COLO668 (cell line): ENCODE measurements around the gene SLC25A18.

ENCODE experiments used
- DNase-seq: peaks from one replicate; lab custom pipeline; 2025; ENCODE audit not compliant: unreplicated experiment; lab: John Stamatoyannopoulos, UW

SLC25A18 gene

GRCh38 chr22:17569971-17570511 is 6.7 kb downstream of the SLC25A18 start:
- no peak for DNase-seq

- DNase-seq, result no peak
Observed at GRCh38 chr22:17570851-17571631, 7.7 kb downstream of the SLC25A18 start.

GRCh38 chr22:17575151-17575550 is 11.9 kb downstream of the SLC25A18 start:
- no peak for DNase-seq

- DNase-seq, result no peak
Observed at GRCh38 chr22:17575681-17576080, 12.4 kb downstream of the SLC25A18 start.

- no peak for DNase-seq
Observed at GRCh38 chr22:17576470-17576869, 13.2 kb downstream of the SLC25A18 start.

GRCh38 chr22:17578136-17578754 is 14.9 kb downstream of the SLC25A18 start:
- no peak for DNase-seq

- no peak for DNase-seq
Observed at GRCh38 chr22:17579535-17579981, 16.3 kb downstream of the SLC25A18 start.

GRCh38 chr22:17580441-17581031 is 17.2 kb downstream of the SLC25A18 start:
- no peak for DNase-seq

- no peak for DNase-seq
Observed at GRCh38 chr22:17581056-17581455, 17.8 kb downstream of the SLC25A18 start.

- DNase-seq, result no peak
Observed at GRCh38 chr22:17581631-17582030, 18.3 kb downstream of the SLC25A18 start.

- DNase-seq, result no peak
Observed at GRCh38 chr22:17583151-17583550, 19.9 kb downstream of the SLC25A18 start.

- no peak for DNase-seq
Observed at GRCh38 chr22:17586831-17587440, 23.6 kb downstream of the SLC25A18 start.

- peak; percentile 27 for DNase-seq
Observed at GRCh38 chr22:17587629-17588028, 24.3 kb downstream of the SLC25A18 start.

GRCh38 chr22:17588606-17589005 is 25.3 kb downstream of the SLC25A18 start:
- DNase-seq, result no peak

- DNase-seq, result no peak
Observed at GRCh38 chr22:17589810-17590375, 26.6 kb downstream of the SLC25A18 start.

GRCh38 chr22:17590586-17590985 is 27.3 kb downstream of the SLC25A18 start:
- no peak for DNase-seq

- no peak for DNase-seq
Observed at GRCh38 chr22:17592201-17592600, 28.9 kb downstream of the SLC25A18 start.

- DNase-seq, result no peak
Observed at GRCh38 chr22:17596226-17596625, 32.9 kb downstream of the SLC25A18 start.

- DNase-seq, result no peak
Observed at GRCh38 chr22:17597217-17597616, 33.9 kb downstream of the SLC25A18 start.

- no peak for DNase-seq
Observed at GRCh38 chr22:17598318-17598717, 35.0 kb downstream of the SLC25A18 start.

GRCh38 chr22:17601031-17601430 is 37.7 kb downstream of the SLC25A18 start:
- no peak for DNase-seq
